ENCODE measurements around the gene CHRNA1. TPM values are rescaled to one million over a fixed set of nuclear protein-coding genes. Genes with fewer than 3 reads are reported as not detected.

Gene CHRNA1
- total and polyA plus RNA-seq, 4 donors, result 0.03 TPM; not detected in 3

DNA sequence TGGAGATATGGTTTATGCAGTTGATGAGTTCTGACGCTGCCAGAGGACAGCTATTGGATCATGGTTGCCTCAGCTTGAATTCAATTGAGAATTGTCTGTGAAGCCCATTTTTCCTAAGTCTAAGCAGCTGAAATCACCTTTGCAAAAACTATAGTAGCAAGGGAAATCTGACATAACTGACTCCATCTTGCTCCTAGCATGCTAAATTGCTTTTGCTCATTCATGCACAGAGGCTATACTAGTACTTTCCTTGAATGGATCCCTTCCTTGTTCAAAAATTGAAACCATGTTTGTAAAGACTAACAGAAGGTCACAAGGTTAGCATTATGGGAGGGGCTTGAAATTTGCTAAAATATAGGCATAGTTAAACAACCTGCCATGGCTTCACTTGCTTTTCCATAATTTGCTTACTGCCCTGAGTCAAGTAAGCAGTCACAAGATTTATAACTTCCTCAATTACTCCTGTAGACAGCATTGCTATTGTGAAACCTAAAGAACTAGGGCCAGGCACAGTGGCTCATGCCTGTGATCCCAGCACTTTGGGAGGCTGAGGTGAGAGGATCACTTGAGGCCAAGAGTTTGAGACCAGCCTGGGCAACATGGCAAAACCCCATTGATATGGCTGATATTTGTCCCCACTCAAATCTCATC lies 41.2 kb downstream of the CHRNA1 start:
- DNase-seq, result no peak
- WGBS, 2 donors, result 89 to 95% methylated on average over 1 of the region's 1 CpG
- H3K27me3 ChIP-seq (ENCODE audit: control insufficient read depth in 3 of 3, insufficient read depth in 3 of 3, low read length in 2 of 3), result peaks cover 0 to 2% (median 2%) of the 10 kb centered on the region in 3 donors
- no peaks in the 10 kb centered on the region for H3K4me1 ChIP-seq (ENCODE audit: control insufficient read depth in 5 of 5, insufficient read depth in 5 of 5, low read length in 5 of 5)
- no peak overlapping the region for H3K27ac ChIP-seq (ENCODE audit: low read depth in 1 of 2, low read length in 1 of 2)
- no peak overlapping the region for H3K9ac ChIP-seq (ENCODE audit: insufficient read depth in 1 of 2, low read length in 2 of 2)
- no peak overlapping the region for H3K4me3 ChIP-seq
- no peaks in the 10 kb centered on the region for H3K36me3 ChIP-seq (ENCODE audit: control insufficient read depth in 4 of 4, insufficient read depth in 4 of 4, low read length in 4 of 4)
- TF ChIP-seq, protein P1, sequence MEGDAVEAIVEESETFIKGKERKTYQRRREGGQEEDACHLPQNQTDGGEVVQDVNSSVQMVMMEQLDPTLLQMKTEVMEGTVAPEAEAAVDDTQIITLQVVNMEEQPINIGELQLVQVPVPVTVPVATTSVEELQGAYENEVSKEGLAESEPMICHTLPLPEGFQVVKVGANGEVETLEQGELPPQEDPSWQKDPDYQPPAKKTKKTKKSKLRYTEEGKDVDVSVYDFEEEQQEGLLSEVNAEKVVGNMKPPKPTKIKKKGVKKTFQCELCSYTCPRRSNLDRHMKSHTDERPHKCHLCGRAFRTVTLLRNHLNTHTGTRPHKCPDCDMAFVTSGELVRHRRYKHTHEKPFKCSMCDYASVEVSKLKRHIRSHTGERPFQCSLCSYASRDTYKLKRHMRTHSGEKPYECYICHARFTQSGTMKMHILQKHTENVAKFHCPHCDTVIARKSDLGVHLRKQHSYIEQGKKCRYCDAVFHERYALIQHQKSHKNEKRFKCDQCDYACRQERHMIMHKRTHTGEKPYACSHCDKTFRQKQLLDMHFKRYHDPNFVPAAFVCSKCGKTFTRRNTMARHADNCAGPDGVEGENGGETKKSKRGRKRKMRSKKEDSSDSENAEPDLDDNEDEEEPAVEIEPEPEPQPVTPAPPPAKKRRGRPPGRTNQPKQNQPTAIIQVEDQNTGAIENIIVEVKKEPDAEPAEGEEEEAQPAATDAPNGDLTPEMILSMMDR (IDR thresholded peaks at IDR 0.05; ENCODE audit: control extremely low read depth, extremely low read depth), result no peak
- no peak for ATAC-seq (ENCODE audit: insufficient read depth, low FRiP score)
- no peaks in the 10 kb centered on the region for H3K9me3 ChIP-seq (ENCODE audit: control insufficient read depth in 4 of 4, insufficient read depth in 3 of 4, low read length in 3 of 4)

DNA sequence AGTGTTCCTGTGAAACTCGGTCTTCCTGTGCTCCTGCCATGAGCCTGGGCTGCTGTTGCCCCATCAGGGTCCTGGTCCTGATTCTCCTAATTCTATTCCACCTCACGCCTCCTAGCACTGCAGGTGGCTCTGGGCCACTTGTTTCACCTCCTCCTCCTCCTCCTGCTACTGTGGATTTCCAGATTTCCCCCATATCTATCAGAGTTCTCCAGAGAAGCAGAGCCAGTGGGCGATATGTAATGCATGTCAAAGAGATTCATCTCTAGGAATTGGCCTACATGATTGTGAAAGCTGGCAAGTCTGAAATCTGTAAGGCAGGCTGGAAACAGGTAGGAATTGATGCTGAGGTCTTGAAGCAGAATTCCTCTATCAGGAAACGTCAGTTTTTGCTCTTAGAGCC lies 45.3 kb downstream of the CHRNA1 start:
- ATAC-seq (ENCODE audit: insufficient read depth, low FRiP score), result no peak
- Histone ChIP-seq H3K9ac (ENCODE audit: insufficient read depth in 1 of 2, low read length in 2 of 2) (no peak overlapping the region), H3K4me1 (ENCODE audit: control insufficient read depth in 5 of 5, insufficient read depth in 5 of 5, low read length in 5 of 5) (no peaks in the 10 kb centered on the region), H3K27ac (ENCODE audit: low read depth in 1 of 2, low read length in 1 of 2) (no peak overlapping the region), H3K9me3 (ENCODE audit: control insufficient read depth in 4 of 4, insufficient read depth in 3 of 4, low read length in 3 of 4) (no peaks in the 10 kb centered on the region), H3K4me3 (no peak overlapping the region), H3K36me3 (ENCODE audit: control insufficient read depth in 4 of 4, insufficient read depth in 4 of 4, low read length in 4 of 4) (no peaks in the 10 kb centered on the region), H3K27me3 (ENCODE audit: control insufficient read depth in 3 of 3, insufficient read depth in 3 of 3, low read length in 2 of 3) (no peaks in the 10 kb centered on the region)
- no peak for DNase-seq
- 79 to 80% methylated on average over 4 of the region's 4 CpGs for WGBS, 2 donors
- TF ChIP-seq, protein P1 (IDR thresholded peaks at IDR 0.05; ENCODE audit: control extremely low read depth, extremely low read depth), result no peak

DNA sequence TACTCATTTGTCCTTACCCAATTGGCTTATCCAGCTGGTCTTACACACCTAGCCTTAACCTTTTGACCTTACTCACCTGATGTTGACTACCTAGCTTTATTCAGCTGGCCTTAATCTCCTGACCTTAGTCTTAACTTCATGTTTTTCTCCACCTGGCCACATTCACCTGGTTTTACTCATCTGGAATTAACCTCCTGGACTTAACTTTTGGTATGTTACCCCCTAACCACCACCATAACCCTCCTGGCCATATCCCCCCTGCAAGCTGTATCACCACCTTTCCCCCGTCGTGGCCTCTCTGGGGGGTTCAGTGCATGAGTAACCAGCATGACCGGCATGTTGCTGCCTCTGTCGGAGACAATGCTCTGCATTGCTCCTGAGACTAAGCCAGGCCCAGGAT lies 45.7 kb downstream of the CHRNA1 start:
- ATAC-seq (ENCODE audit: insufficient read depth, low FRiP score), result no peak
- Histone ChIP-seq H3K27ac (ENCODE audit: low read depth in 1 of 2, low read length in 1 of 2) (no peak overlapping the region), H3K36me3 (ENCODE audit: control insufficient read depth in 4 of 4, insufficient read depth in 4 of 4, low read length in 4 of 4) (no peaks in the 10 kb centered on the region), H3K9ac (ENCODE audit: insufficient read depth in 1 of 2, low read length in 2 of 2) (no peak overlapping the region), H3K9me3 (ENCODE audit: control insufficient read depth in 4 of 4, insufficient read depth in 3 of 4, low read length in 3 of 4) (no peaks in the 10 kb centered on the region), H3K27me3 (ENCODE audit: control insufficient read depth in 3 of 3, insufficient read depth in 3 of 3, low read length in 2 of 3) (no peaks in the 10 kb centered on the region), H3K4me1 (ENCODE audit: control insufficient read depth in 5 of 5, insufficient read depth in 5 of 5, low read length in 5 of 5) (no peaks in the 10 kb centered on the region), H3K4me3 (no peak overlapping the region)
- 72 to 77% methylated on average over 4 of the region's 4 CpGs for WGBS, 2 donors
- TF ChIP-seq, protein P1 (IDR thresholded peaks at IDR 0.05; ENCODE audit: control extremely low read depth, extremely low read depth), result no peak
- no peak for DNase-seq

DNA sequence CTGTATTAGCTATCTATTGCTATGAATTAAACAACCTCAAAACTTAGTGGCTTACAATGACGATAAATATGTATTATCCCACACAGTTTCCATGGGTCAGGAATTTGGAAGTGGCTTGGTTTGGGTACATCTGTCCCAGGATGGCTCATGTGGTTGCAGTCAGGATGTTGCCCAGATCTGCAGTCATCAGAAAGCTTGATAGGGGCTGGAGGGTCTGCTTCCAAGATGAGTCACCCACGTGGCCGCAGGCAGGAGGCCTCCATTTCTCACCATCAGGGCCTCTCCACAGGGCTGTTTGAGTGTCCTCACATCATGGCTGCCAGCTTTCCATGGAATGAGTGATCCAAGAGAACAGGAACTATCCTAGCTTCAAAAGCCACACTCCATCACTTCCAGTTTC lies 46.4 kb downstream of the CHRNA1 start:
- Histone ChIP-seq H3K4me3 (no peak overlapping the region), H3K9ac (ENCODE audit: insufficient read depth in 1 of 2, low read length in 2 of 2) (no peak overlapping the region), H3K36me3 (ENCODE audit: control insufficient read depth in 4 of 4, insufficient read depth in 4 of 4, low read length in 4 of 4) (no peaks in the 10 kb centered on the region), H3K27me3 (ENCODE audit: control insufficient read depth in 3 of 3, insufficient read depth in 3 of 3, low read length in 2 of 3) (no peaks in the 10 kb centered on the region), H3K4me1 (ENCODE audit: control insufficient read depth in 5 of 5, insufficient read depth in 5 of 5, low read length in 5 of 5) (no peaks in the 10 kb centered on the region), H3K9me3 (ENCODE audit: control insufficient read depth in 4 of 4, insufficient read depth in 3 of 4, low read length in 3 of 4) (peaks cover 0 to 4% (median 0%) of the 10 kb centered on the region in 4 donors), H3K27ac (ENCODE audit: low read depth in 1 of 2, low read length in 1 of 2) (no peak overlapping the region)
- DNase-seq, result no peak
- no peak for ATAC-seq (ENCODE audit: insufficient read depth, low FRiP score)
- TF ChIP-seq, protein P1 (IDR thresholded peaks at IDR 0.05; ENCODE audit: control extremely low read depth, extremely low read depth), result no peak
- WGBS, 2 donors, result 91 to 95% methylated on average over 3 of the region's 3 CpGs

All from lung (tissue), 12 donors.